Right lobe of liver (tissue), 4 donors: ENCODE measurements around the gene MXD4.

Experiments
- POLR2A ChIP-seq: fragments of 450-650 bp; IDR thresholded peaks from one replicate; pipeline ENCODE4 v1.6.1; 2017; ENCODE audit warnings: antibody characterized with exemption, mild to moderate bottlenecking
- TF ChIP-seq, protein P1 (sequence below), 4 donors: fragments of 200-600 bp in 3 of 4; fragments of 450-650 bp in 1 of 4; IDR thresholded peaks; one replicate each; pipeline versions ENCODE4 v1.5.1 to v1.8.0; 2016 to 2022; ENCODE audit warnings: antibody characterized with exemption in 4 of 4, mild to moderate bottlenecking in 2 of 4
- donor health status: DM: no; HTN: no; CAD: no.
- donor health status: DM: no; HTN: no; CAD: no.
- donor health status: DM: no; HTN: yes; CAD: no.

DNA sequence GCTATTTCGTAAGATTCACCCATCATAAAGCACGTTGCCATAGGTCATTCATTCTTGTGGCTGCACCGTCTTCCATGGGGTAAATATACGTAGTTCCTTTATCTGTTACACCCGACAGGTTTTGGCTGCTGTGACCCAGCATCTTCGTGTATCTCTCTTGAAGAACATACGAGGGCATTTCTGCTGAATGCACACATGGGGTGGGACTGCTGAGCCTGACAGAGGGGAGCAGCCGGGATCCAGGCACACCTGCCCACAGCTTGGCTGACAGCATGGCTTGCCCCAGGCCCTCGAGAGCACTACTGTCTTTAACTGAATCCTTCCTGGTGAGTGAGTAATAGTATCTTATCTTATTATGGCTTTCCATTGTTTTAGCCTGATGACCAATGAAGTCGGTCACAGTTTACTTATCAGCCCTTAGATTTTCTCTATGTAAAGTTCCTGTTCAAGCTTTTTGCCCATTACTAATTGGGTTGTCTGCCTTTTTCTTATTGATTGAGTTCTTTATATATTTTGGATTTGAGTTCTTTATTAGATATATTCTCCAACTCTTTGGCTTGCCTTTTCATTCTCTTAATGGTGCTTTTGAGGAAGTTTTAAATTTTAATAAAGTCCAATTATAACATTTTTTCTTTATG, 45.0 kb upstream of the MXD4 start:
- TF ChIP-seq POLR2A: no peak
- TF ChIP-seq, protein P1, sequence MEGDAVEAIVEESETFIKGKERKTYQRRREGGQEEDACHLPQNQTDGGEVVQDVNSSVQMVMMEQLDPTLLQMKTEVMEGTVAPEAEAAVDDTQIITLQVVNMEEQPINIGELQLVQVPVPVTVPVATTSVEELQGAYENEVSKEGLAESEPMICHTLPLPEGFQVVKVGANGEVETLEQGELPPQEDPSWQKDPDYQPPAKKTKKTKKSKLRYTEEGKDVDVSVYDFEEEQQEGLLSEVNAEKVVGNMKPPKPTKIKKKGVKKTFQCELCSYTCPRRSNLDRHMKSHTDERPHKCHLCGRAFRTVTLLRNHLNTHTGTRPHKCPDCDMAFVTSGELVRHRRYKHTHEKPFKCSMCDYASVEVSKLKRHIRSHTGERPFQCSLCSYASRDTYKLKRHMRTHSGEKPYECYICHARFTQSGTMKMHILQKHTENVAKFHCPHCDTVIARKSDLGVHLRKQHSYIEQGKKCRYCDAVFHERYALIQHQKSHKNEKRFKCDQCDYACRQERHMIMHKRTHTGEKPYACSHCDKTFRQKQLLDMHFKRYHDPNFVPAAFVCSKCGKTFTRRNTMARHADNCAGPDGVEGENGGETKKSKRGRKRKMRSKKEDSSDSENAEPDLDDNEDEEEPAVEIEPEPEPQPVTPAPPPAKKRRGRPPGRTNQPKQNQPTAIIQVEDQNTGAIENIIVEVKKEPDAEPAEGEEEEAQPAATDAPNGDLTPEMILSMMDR (IDR thresholded peaks at IDR 0.05): no peak
